GM21723 (cell line): ENCODE data around the gene SORD.
A peak's percentile ranks its signal among the peaks of the same experiment; 100 is the strongest.

ENCODE experiments used
- ATAC-seq: cut with Tn5 transposase; IDR thresholded peaks from one replicate; pipeline ENCODE4 v1.9.1; 2021; ENCODE audit warnings: mild to moderate bottlenecking, moderate library complexity; ENCODE audit not compliant: unreplicated experiment

The SORD gene

DNA sequence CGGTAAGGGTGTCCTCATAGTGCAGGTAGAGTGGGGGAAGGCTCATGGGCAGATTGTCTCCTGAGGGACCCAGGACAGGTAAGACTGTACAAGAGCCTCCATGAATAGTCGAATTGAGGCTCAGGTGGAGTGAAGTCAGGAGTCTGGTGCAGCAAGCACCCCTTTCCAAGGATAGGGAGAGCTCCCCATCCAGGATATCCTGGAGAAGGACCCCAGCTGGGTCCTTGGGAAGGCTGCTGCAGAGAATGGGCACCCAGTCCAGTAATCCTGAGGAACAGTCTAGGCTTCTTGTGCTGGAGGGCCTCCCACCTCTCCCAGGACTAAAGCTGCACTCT is 91.7 kb downstream of the SORD start:
- ATAC-seq, result no peak

DNA sequence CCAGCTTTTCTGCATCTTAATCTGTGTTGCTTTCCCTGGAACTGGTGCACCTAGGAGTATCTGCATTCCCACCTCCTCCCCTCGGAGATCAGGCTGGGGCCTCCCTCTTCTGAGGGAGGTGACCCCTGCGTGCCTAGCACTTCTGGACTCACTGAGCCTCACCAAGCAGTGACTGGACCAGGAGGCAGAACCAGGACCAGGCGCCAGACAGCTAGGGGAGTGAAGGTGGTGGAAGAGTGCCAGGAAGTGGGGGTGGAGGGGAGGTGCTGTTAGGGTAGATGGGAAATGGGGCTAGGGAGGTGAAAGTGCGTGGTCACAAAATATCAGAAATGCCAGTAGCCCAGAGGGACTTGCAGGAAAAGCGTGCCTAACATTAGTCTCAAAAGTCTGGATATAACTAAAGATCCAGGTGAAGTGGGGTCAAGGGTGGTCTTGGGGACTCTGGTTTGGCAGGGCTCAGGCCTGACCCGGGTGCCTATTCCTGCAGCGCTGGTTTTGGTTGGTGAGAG is 92.4 kb downstream of the SORD start:
- no peak for ATAC-seq

DNA sequence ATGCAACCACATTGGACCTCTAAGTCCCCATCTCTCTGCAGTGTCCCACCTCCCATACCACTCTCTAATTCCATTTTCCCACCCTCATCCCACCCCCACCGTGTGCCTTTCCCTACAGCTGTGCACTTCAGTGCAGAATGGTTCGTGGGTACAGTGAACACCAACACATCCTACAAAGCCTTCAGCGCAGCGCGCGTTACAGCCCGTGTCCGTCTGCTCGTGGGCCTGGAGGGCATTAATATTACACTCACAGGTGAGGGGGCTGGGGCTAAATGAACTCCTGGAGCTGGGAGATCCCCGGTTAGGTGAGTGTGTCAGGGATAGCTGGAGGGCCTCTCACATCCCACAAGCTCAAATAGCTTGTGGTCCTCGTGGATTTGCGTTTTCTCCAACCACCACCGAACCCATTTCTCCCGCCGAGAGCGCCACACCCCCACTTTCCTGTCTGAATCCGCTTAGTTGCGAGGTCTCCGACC is 93.0 kb downstream of the SORD start:
- no peak for ATAC-seq

DNA sequence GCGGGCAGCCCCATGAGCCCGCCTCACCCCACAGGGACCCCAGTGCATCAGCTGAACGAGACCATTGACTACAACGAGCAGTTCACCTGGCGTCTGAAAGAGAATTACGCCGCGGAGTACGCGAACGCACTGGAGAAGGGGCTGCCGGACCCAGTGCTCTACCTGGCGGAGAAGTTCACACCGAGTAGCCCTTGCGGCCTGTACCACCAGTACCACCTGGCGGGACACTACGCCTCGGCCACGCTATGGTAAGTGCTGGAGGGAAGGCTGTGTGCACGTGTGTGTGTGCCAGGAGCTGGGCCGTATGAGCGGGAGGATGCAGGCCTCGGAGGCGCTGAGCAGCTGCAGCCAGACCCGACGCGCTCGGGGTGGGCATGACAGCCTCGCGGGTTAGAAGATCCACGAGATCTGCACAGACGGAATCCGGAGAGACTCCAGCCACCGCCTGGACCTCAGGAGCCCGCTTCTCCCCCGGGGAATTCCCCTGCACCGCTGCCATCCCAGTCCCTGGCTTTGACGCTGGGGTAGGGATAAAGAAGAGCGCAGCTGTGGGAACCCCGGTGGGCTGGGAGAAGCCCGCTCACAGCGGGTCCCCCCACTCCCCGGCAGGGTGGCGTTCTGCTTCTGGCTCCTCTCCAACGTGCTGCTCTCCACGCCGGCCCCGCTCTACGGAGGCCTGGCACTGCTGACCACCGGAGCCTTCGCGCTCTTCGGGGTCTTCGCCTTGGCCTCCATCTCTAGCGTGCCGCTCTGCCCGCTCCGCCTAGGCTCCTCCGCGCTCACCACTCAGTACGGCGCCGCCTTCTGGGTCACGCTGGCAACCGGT is 93.7 kb downstream of the SORD start:
- no peak for ATAC-seq

DNA sequence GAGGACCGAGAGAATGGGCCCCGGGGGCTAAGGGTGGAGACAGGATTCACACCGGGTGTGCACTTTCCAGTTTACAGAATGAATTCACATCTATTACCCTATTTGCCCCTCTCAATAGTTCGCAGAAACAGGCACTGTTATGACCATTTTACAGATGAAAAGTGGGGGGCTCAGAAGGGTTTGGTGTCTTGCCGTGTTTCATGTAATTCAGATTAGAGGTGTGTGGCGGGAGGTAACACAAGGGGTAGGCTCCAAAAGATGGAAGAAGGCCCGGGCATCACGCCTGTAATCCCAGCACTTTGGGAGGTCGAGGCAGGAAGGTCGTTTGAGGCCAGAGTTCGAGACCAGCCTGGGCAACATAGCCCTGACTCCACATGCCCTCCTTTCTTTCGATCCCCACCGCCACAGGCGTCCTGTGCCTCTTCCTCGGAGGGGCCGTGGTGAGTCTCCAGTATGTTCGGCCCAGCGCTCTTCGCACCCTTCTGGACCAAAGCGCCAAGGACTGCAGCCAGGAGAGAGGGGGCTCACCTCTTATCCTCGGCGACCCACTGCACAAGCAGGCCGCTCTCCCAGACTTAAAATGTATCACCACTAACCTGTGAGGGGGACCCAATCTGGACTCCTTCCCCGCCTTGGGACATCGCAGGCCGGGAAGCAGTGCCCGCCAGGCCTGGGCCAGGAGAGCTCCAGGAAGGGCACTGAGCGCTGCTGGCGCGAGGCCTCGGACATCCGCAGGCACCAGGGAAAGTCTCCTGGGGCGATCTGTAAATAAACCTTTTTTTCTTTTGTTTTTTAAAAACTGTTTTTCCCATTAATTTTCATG is 94.5 kb downstream of the SORD start:
- ATAC-seq, result peak; percentile 24

DNA sequence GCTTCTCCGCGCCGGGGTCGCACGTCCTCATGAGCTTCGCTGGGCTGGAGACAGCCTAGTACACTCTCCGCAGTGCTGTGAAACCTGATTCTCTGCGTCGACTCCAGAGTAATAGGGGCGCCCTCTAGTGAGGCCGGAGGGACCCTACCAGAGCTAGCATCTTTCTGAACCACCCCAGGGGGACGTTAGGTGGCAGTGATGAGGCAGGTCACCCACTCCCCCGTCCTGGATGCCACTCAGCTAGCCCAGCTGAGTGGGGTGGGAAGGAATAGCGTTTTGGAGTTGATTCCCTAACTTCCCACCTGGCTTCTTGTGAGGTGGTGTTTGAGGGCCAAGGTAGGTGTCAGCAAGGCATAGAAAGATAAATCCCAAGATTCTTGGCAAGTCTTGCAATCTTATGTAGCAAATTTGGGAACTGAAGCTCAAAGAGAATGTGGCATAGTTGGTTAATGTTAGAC is 95.2 kb downstream of the SORD start:
- ATAC-seq, result peak; percentile 98

DNA sequence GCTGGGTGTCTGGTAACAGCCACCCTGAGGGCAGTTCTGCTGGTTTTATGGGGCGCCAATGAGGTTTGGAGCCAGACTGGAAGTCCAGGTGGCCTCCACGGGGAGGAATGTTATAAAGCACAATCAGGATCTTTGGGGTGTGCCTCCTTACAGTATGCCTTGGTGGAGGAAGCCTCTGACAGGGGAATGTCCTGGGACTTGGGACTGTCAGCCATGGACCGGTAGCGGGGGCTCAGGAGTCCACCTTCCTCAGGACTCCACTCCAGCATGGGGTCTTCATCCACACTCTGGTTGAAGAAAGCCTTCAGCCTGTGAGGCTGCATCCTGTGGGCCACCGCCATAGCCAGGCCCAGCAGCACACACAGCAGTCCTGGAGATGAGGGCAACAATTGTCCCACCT is 96.0 kb downstream of the SORD start:
- ATAC-seq, result no peak

DNA sequence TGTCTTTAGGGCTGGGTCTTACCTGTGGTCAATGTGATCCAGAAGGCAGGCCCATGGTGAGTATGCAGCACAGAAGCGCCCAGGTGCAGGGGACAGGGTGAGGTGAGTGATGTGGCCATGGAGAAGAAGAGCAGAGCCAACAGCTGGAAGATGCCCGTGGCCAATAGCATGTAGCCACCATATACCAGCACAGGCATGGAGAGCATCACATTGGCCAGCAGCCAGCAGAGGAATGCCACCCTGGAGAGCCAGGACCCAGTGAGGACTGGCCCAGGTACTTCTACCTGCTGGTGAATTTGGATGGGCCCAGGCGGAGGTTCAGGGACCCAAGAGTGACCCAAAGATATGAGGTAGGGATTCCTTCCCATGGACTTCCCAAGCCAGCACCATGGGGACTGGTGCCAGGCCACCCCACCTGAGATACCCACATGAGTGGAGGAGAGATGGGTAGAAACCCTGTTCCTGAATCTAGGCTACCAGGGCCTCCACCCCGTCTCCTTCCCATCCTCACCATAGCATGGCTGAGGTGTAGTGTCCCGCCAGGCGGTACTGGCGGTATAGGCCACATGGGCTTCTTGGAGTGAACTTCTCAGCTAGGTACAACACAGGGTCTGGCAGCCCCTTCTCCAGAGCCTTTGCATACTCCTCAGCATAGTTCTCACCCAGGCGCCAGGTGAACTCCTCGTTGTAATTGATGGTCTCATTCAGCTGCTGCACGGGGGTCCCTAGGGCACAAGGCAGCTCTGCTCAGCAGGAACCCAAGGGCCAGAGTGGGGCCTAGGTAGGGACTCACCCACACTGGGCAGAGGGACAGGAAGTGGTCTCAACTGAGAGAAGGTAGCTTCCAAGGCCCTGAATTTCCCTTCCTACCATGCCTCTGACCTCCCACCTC is 97.3 kb downstream of the SORD start:
- no peak for ATAC-seq

DNA sequence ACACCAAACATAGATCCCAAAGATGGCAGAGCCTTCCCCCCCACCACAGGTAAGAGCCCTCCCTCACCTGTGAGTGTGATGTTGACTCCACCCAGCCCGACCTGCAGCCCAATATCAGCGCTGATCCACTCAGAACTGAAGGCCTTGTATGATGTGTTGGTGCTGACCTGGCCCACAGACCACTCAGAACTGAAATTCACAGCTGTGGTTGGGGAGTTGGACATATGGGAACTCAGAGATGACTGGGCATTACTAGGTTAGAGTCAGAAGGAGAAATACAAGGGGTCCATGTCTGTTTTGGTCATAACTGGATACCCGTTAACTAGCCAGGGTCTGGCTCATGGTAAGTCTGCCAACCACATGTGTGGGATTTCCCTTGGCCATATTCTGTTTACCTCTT is 98.0 kb downstream of the SORD start:
- no peak for ATAC-seq

DNA sequence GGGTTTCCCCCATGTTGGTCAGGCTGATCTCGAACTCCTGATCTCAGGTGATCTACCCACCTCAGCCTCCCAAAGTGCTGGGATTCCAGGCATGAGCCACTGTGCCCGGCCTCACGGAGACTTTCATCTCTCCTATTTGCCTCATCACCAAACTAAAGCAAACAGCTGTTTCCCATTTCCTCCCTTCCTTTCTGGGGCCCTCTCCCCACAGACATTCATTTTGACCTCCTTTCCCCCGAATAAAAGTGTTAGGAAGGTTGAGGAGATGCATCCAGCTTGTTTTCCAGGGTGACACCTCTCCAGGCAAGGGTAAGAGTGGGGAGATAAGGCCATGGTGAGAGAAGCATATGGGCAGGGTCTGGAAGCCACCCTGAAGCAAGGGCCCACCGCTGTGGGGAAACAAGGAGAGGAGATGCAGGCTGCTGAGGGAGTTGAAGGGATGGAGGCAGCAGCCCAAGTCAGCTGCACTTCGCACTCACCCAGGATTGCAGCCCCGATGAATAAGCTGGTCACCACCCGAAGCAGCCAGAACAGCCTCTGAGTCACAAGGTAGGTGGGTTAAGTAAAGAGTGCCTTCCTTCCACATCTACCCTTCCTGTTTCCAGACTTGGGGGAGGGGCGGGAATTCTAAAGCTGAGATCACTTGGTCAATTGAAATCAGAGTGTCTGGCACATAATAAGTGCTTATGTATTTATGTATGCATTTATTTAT is 98.9 kb downstream of the SORD start:
- no peak for ATAC-seq

DNA sequence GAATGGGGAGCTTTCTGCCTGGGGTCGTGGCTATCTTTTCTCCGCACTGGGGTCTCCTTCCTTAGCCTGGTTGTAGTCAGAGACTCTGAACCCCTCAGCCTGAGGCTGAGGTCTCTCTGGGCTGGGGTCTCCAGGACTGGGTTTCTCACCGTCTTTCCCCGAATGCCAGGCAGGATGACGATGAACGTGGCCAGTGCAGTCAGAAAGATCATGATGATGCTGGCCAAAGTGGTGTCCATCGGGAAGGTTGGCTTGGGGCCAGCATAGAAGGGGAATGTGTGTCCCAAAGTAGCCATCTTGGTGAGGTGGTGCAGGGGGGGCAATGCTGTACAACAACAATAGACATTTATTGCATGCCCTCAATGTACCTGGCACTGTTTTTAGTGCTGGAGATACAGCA is 99.7 kb downstream of the SORD start:
- no peak for ATAC-seq

DNA sequence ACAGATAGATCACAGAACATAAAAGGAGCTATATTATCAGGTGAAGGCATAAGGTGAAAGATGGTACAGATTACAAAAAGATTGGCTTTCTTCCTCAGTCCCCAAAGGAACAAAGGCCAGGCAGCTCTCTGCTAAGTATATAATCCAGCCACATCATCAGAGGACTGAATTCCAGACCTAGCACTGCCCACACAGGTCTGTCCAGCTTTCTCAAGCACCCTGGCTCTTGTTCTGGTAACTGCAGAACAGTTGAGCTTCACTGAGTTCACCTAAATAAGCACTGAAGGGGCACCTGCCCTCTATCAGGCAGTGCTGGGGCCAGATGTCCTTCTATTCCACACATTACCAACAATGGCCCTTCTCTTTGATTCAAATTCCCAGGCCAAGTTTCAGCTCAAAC is 100.4 kb downstream of the SORD start:
- no peak for ATAC-seq

DNA sequence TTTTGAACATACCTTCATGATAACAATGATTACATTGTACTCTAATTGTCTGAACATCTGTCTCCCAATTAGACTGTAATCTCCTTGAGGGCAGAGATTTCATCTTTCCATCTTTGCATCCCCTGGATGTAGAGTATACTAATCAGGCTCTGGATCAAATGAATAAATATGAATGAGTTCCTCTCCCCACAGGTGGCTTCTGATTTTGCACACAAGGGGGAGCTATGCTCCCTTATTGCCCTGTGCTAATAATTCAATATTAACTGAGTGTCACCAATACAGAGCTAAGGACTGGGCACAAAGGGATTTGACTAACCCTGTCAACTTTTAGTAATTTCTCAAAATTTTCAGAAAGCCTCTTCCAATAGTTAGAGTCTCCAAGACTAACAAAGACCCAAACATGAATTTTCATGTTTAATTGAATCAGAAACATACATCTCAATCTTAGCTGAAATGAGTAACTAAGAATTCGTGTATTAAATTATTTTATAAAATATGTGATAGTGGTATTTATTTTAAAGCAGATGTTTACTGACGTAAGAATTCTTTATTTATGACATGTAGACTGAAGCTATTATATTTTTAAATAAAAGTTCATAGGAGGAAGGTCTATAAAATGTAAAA is 103.7 kb downstream of the SORD start:
- no peak for ATAC-seq
